ENCODE measurements around the gene C17orf67.

Gene C17orf67

GRCh38 chr17:56820207-56820606, 13.5 kb downstream of the C17orf67 start:
- H3K27me3 ChIP-seq (ENCODE audit: low read length), result no peaks in the 10 kb centered on the region
- no peaks in the 10 kb centered on the region for H3K9me2 ChIP-seq (replicated peaks; ENCODE audit: insufficient read depth, low read length)
- H3K4me3 ChIP-seq (ENCODE audit: insufficient read depth, low read length, poor library complexity, severe bottlenecking), result no peak overlapping the region
- H3K4me2 ChIP-seq (ENCODE audit: low read depth, low read length, poor library complexity, severe bottlenecking), result no peak overlapping the region
- no peak overlapping the region for H3K27ac ChIP-seq (ENCODE audit: low read depth, low read length)
- TF ChIP-seq EZH2phosphoT487 (conservative IDR thresholded peaks at IDR 0.05; ENCODE audit: low read length), result no peak
- no peak for TF ChIP-seq CTCF (IDR thresholded peaks at IDR 0.05; ENCODE audit: insufficient read depth, low read length, poor library complexity, severe bottlenecking)
- no peak overlapping the region for H2AFZ ChIP-seq (ENCODE audit: low read depth, low read length, severe bottlenecking)
- H3K9ac ChIP-seq (ENCODE audit: low read length), result no peak overlapping the region
- H3K79me2 ChIP-seq (ENCODE audit: insufficient read depth, low read length), result no peaks in the 10 kb centered on the region
- H3K9me3 ChIP-seq (ENCODE audit: insufficient read depth, low read length), result no peaks in the 10 kb centered on the region
- no peaks in the 10 kb centered on the region for H3K36me3 ChIP-seq (ENCODE audit: low read length)
- no peaks in the 10 kb centered on the region for H3F3A ChIP-seq (ENCODE audit: insufficient read depth)
- no peaks in the 10 kb centered on the region for H4K20me1 ChIP-seq (ENCODE audit: low read depth, low read length)

GRCh38 chr17:56819431-56820145, 14.1 kb downstream of the C17orf67 start:
- Histone ChIP-seq H3F3A (ENCODE audit: insufficient read depth) (no peaks in the 10 kb centered on the region), H3K79me2 (ENCODE audit: insufficient read depth, low read length) (no peaks in the 10 kb centered on the region), H2AFZ (ENCODE audit: low read depth, low read length, severe bottlenecking) (peak overlapping the region; percentile 1), H4K20me1 (ENCODE audit: low read depth, low read length) (no peaks in the 10 kb centered on the region), H3K9ac (ENCODE audit: low read length) (no peak overlapping the region), H3K9me3 (ENCODE audit: insufficient read depth, low read length) (no peaks in the 10 kb centered on the region), H3K27me3 (ENCODE audit: low read length) (no peaks in the 10 kb centered on the region), H3K4me3 (ENCODE audit: insufficient read depth, low read length, poor library complexity, severe bottlenecking) (no peak overlapping the region), H3K9me2 (replicated peaks; ENCODE audit: insufficient read depth, low read length) (no peaks in the 10 kb centered on the region), H3K27ac (ENCODE audit: low read depth, low read length) (no peak overlapping the region), H3K4me2 (ENCODE audit: low read depth, low read length, poor library complexity, severe bottlenecking) (no peak overlapping the region), H3K36me3 (ENCODE audit: low read length) (no peaks in the 10 kb centered on the region)
- TF ChIP-seq CTCF (IDR thresholded peaks at IDR 0.05; ENCODE audit: insufficient read depth, low read length, poor library complexity, severe bottlenecking), result peak; percentile 80
- TF ChIP-seq EZH2phosphoT487 (conservative IDR thresholded peaks at IDR 0.05; ENCODE audit: low read length), result no peak

GRCh38 chr17:56819030-56819429, 14.7 kb downstream of the C17orf67 start:
- no peak for TF ChIP-seq EZH2phosphoT487 (conservative IDR thresholded peaks at IDR 0.05; ENCODE audit: low read length)
- no peak for TF ChIP-seq CTCF (IDR thresholded peaks at IDR 0.05; ENCODE audit: insufficient read depth, low read length, poor library complexity, severe bottlenecking)
- no peaks in the 10 kb centered on the region for H3K9me2 ChIP-seq (replicated peaks; ENCODE audit: insufficient read depth, low read length)
- H4K20me1 ChIP-seq (ENCODE audit: low read depth, low read length), result no peaks in the 10 kb centered on the region
- H3K9ac ChIP-seq (ENCODE audit: low read length), result no peak overlapping the region
- no peak overlapping the region for H3K4me2 ChIP-seq (ENCODE audit: low read depth, low read length, poor library complexity, severe bottlenecking)
- H3K79me2 ChIP-seq (ENCODE audit: insufficient read depth, low read length), result no peaks in the 10 kb centered on the region
- no peaks in the 10 kb centered on the region for H3K9me3 ChIP-seq (ENCODE audit: insufficient read depth, low read length)
- no peak overlapping the region for H3K4me3 ChIP-seq (ENCODE audit: insufficient read depth, low read length, poor library complexity, severe bottlenecking)
- peak overlapping the region; percentile 1 for H2AFZ ChIP-seq (ENCODE audit: low read depth, low read length, severe bottlenecking)
- H3K27ac ChIP-seq (ENCODE audit: low read depth, low read length), result no peak overlapping the region
- no peaks in the 10 kb centered on the region for H3F3A ChIP-seq (ENCODE audit: insufficient read depth)
- H3K36me3 ChIP-seq (ENCODE audit: low read length), result no peaks in the 10 kb centered on the region
- H3K27me3 ChIP-seq (ENCODE audit: low read length), result no peaks in the 10 kb centered on the region
